Putamen (tissue), 1 donor: ENCODE results near the gene ACACB.
A peak's percentile ranks its signal among the peaks of the same experiment; 100 is the strongest.

Experiments
- DNase-seq: peaks from one replicate; pipeline ENCODE4 v3.0.0-alpha.2; 2016; ENCODE audit warnings: low spot score

The ACACB gene

DNA sequence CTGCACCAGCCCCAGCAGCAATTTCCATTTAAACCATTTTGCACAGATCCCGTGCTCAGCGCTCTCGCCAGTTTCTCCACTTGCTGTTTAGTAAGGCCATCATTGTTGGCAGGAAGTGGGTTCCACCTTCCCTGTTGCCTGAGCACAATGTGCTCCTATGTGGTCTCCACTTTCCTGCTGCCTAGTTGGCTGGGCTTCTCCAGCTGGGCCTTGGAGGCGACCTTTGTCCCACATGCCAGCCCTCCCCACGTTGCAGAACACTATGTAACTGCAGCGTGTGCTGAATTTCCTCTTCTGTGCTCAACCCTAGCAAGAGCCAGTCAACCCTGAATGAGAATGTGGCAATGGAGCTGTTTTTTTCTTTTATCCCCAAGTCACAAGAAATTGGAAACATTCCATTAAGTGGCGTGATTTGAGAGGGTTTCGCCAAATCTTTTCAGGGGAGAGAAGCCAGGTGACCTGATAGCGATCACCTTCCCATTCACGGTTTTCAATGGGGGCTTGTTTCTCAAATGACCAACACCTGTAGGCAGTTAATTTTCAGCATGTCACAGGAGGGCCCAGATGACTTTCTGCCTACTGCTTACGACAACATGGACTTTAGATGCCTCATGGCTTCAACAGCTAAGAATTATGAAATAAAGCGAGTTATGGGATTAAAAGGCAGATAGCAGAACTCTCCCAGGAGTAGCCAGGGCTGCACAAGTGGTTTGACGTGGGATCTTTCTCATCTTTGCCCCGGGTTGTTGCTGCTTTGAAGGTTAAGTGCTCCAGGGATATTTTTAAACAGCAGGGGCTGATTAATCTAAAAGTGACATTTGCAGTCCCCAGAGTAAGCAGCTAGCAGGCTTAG, at the start of gene ACACB:
Gene ACACB (plus strand): TSS at position 830 of the 853 bp plus-strand sequence. CDS start 22,819 bp downstream, outside the sequence.
- DNase-seq: peak; percentile 83

DNA sequence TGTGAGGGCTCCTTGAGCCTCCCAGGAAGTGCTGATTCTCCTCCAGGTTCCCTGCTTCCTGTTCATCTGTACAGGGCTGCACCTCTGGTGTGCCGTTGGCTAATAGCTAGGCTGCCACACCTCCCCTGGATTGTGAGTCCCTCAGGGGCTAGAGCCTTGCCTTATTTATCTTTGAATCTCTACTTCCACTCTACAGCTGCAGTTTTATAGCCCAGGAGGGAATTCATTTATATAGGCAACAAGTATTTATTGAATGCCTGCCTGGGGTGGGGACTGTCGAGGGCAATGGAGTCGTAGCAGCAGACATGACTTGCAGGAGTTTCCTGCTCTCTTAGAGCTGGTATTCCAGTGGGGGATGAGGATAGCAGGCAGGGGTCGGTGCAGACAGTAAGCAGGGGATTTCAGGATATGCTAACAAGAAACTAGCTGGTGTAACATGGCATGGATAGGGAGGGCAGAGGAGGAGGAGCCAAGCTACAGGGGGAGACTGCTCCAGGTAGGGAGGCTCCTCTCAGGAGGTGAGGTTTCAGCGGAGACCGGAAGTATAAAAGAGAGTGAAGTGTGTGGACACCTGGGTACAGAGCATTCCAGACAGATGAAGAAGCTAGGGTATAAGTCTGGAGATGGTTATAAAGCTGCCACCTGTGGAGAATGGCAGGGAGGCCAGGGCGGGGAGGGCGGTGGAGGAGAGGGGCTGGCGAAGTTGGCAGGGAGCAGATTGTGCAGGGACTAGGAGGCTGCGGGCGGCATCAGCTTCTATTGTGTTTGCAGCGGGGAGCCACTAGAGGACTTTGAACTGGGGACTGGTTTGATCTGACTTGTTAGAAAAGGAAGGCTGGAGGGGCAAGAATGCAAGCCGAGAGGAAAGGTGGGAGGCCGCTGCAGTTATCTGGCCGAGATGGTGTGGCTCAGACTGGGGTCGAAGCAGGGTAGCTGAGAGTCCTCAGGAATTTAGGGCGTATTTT, 46.8 kb upstream of the ACACB start:
- DNase-seq: no peak

DNA sequence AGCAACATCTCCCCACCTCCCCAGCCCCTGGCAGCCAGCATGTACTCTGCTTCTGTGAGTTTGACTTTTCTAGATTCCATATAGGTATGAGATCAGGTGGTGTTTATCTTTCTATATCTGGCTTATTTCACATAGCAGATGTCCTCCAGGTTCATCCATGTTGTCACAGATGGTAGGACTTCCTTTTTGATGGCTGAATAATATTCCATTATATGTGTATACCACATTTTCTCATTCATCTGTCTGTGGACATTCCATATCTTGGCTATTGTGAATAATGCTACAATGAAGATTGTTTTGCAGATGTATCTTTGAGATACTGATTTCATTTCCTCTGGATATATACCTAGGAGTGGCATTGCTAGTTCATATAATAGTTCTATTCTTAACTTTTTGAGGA, 41.5 kb upstream of the ACACB start:
- no peak for DNase-seq

DNA sequence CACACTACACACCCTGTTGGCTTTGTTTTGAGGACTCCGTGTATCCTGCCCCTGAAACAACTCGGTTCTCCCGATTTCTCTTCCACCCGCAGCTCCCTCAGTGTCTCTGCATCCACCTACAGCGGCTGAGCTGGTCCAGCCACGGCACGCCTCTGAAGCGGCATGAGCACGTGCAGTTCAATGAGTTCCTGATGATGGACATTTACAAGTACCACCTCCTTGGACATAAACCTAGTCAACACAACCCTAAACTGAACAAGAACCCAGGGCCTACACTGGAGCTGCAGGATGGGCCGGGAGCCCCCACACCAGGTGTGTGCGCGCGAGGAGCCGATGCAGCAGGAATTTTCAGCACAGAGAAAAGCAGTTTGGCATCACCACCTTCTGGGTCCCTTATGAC, 33.6 kb upstream of the ACACB start:
- DNase-seq: no peak

DNA sequence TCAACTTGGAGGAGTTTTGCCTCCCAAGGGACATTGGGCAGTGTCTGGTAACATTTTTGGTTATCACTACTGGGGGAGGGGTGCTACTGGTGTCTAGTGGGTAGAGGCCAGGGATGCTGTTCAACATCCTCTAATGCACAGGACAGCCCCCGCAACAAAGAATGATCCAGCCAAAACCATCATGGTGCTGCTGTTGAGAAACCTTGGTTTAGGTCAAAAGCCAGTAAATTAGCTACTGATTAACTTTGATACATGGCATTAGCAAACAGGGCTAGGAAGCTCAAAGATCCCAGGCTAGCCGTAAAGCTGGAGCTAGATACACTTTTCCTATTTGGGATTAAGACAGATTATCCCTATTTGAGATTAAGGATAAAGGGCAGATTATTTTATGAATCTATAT, 32.0 kb upstream of the ACACB start:
- no peak for DNase-seq

DNA sequence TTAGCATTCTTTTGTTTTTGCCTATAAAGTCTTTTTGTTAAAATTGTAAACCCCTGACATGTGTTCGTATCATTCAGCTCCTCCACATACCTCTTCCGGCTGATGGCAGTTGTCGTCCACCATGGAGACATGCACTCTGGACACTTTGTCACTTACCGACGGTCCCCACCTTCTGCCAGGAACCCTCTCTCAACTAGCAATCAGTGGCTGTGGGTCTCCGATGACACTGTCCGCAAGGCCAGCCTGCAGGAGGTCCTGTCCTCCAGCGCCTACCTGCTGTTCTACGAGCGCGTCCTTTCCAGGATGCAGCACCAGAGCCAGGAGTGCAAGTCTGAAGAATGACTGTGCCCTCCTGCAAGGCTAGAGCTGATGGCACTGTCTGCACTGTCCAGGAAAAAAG, 30.8 kb upstream of the ACACB start:
- no peak for DNase-seq

DNA sequence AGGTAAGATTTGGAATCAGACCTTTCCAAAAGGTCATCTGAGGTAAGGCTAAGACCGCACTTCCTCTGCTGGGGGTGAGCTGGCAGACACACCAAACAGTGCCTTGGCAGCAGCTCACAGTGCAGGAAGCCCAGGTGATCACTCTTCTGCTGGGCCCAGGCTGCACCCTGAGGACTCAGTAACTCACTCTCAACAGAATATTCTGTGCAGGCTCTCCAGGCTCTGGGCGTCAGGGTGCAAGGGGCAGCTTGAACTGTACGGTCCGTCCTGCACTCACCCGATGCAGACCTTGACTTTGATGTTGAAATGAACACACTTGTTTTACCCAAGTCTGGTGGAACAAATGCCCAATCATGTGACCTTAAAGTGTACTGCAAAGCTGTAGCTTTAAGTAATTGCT, 29.1 kb upstream of the ACACB start:
- DNase-seq: no peak

DNA sequence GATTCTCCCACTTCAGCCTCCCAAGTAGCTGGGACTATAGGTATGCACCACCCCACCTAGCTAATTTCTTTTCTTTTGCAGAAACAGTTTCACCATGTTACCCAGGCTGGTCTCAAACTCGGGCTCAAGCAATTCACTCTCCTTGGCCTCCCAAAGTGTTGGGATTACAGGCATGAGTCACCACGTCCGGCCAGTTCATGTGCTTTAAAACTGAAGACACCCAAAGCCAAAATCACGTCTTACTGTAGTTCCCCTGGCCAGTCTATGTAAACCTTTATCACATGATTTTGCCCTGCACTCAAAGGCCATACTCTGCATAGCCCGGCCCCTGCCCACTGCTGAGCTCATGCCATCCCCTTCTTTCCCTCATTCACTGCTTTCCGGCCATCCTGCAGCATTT, 27.6 kb upstream of the ACACB start:
- no peak for DNase-seq

DNA sequence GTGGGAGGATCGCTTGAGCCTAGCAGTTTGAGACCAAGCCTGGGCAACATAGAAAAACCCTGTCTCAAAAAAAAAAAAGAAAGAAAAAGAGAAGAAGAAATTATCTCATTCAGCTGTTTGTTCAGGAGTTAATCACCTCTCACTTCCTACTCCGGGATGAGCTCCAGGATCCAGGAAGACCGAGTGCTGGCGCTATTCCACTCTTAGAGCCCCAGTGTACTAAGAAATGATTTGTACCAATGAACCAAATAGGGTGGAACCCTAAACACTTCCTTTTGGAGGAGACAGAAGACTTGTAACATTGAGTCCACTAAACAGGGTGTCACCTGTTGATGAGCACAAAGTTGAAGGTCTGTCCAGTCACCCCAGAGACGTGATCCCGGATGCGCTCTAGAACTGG, 26.7 kb upstream of the ACACB start:
- no peak for DNase-seq

DNA sequence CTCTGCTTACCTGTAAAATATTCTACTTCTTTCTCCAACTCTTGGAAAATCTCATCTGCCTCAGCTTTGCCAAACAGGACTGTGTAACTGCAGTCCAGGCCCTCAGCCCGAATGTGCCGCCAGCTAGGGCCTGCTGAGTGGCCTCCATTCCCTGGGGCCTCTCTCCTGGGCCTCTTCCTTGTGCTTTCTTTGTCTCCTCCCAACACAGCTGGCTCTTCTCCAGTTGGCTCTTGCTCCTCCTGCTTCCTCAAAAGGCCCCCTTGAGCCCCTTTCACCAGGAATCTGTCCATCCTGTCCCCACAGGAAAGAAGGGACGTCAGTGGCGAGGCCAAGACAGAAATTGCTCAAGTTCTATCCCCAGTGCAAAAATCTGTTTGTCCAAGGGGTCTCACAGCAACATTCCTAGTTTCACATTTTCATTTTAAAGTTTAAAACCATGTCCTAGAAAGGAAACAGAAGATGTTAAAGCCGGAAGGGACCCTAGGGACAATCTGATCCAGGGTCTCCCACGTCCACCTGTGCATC, 23.8 kb upstream of the ACACB start:
- no peak for DNase-seq

DNA sequence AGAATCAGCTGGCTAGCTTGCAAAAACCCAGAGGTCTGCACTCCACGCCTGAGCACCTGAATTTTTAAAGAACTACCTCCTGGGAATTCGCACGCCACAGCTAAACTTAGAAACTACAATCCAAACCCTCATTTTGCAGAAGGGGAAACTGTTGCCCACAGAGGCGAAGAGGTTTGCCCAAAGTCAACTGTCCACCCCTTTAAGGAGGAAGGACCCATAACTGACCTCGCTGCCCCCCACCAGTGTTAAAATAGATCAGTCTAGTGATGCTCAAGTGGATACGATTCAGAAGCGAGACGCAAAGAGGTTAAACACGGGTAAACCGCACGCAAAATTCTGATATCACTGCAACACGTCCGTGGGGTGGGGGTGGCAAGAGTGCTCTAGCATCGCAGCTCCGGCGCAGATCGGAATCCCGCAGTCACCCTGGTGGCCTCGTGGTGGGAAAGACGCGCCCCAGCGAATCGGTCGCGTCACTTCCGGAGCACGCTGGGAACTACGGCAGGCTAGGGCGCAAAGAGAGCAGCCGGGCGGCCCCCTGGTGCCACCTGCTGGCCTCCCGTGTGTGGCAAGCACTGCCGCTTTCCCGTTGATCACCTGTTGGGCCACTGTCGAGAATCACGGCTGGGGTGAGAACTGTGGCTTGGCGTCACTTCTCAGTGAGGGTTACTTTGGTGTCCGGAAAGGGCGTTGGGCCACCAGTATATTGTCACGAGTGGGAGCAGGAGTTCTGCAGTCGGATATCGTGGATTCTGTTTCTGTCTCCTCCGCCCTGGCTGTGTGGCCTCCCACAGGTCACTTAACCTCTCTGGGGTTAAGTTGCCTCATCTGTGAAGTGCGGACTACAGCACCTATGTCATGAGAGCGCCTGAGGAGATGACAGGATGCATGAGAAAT, 23.1 kb upstream of the ACACB start, which contains the start of gene ALKBH2:
Gene ALKBH2 (minus strand): TSS at position 451 of the 897 bp plus-strand sequence. CDS start 686 bp downstream, outside the sequence.
- DNase-seq: peak; percentile 91

DNA sequence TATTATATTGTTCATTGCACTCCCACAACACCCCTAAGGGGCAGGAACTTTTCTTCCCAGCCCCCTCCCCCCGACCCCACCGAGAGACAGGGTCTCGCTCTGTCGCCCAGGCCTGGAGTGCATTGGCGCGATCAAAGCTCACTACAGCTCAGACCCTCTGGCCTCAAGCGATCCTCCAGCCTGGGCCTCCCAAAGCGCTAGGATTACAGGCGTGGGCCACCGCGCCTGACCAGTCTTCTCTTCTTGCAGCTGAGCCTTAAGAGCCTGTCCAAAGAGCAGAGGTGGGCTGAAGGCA, 19.3 kb upstream of the ACACB start:
- DNase-seq: no peak

DNA sequence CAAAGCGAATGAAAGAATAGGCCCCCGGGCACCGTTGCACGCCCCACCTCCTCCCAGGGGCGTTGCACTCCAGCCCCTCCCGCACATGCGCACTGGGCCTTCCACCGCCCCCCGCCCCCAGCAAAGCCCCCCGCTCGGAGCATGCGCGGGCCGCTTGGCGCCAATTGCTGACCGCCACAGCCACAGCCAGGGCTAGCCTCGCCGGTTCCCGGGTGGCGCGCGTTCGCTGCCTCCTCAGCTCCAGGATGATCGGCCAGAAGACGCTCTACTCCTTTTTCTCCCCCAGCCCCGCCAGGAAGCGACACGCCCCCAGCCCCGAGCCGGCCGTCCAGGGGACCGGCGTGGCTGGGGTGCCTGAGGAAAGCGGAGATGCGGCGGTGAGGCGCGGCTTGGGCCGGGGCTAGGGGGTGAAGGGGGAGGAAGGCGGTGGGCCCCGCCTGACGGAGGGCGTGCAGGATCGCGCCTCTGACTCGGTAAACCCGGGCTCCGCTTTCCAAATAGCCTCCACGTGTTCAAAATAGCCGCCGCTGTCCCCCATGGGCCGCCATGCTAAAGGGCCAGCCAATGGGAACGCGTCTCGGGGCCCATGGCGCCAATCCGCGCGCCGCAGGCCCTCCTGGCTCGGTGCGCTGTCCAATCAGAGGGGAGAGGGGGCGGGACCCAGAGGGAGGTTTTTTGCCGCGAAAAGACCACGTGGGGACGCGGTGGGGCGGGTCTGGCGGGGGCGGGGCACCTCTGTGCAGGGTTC, 18.8 kb upstream of the ACACB start, which contains the start of gene UNG:
Gene UNG (plus strand): TSS at position 163 of the 748 bp plus-strand sequence. CDS start 83 bp downstream, at position 246.
- DNase-seq: peak; percentile 96

DNA sequence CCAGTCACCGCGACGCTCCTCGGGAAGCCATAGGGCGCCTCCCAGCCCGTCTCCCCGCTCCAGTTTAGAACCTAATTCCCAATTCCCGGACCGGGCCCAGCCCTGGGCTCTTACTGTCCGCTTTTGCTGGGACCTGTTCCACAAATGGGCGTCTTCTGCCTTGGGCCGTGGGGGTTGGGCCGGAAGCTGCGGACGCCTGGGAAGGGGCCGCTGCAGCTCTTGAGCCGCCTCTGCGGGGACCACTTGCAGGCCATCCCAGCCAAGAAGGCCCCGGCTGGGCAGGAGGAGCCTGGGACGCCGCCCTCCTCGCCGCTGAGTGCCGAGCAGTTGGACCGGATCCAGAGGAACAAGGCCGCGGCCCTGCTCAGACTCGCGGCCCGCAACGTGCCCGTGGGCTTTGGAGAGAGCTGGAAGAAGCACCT, 18.2 kb upstream of the ACACB start:
- DNase-seq: no peak

DNA sequence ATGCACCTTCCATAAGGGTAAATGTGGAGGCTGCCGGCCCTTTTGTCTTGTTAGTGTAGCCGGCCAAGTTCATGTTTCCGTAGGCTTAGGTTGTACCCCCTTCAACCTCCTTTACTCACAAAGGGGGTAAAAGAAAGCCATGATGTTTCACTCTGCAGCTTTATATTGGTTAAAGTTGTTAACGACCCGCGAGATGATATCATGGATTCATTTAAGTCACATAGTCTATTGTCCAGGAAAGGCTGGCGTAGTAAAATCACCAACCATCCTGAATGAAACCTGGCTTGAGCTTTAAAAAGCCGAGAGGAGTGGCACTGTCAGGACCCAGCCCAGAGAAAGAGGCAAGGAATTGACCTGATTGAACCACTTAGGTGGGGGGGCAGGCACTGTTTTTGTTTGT, 17.7 kb upstream of the ACACB start:
- DNase-seq: no peak

DNA sequence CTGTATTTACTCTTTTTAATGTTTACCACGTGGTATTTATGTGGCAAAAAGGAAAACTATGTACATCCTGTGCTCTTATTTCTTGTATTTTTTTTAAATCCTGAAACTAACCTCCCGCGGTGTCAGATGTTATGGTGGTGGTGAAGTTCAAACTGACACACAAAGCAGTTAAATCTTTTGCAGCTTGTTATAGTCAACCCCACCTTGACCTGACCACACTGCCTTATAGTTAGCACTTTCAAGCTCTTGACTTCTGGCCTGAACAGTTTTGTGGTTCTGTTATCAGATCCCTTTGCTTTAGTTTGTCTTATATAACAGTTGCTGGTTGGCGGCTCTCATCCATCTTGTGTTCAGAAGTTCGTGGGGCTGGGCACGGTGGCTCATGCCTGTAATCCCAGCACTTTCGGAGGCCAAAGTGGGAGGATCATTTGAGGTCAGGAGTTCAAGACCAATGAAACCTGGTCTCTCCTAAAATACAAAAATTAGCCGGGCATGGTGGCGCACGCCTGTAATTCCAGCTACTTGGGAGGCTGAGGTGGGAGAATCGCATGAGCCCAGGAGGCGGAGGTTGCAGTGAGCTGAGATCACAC, 16.9 kb upstream of the ACACB start:
- DNase-seq: no peak

DNA sequence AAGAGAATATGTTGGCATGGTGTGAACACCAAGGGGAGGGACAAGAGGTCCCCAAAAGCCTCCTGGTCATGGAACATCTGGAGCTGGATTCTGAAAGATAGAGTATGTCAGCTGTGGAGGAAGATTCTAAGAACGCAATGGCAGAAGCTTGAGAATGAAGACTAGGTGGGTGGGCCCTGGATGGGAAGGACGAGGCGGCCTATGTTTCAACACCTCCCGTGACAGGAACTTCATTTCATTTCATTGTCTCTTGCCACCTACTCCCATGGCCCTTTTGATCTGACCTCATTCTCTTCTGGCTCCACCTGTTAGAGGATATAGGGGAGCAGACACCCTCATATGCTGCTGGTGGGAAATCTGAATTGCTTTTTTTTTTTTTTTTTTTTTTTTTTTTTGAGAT, 15.6 kb upstream of the ACACB start:
- no peak for DNase-seq

DNA sequence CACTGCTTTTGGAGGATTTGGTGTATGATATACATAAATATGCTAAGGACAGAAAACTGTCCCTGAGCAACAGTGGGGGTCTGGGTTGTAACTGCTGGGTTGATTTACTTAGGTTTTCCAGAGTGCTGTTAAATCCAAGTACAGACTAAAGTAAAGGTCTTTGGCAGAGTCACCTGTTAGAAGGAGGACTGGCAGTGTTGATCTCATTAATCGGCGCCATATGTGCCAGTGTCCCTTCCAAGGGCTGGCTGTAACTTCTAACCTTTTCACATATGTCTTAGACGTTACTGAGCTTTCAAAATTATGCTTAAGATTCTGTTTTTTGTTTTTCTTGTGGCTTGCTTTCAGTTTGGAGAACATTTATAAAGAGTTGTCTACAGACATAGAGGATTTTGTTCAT, 13.9 kb upstream of the ACACB start:
- no peak for DNase-seq

DNA sequence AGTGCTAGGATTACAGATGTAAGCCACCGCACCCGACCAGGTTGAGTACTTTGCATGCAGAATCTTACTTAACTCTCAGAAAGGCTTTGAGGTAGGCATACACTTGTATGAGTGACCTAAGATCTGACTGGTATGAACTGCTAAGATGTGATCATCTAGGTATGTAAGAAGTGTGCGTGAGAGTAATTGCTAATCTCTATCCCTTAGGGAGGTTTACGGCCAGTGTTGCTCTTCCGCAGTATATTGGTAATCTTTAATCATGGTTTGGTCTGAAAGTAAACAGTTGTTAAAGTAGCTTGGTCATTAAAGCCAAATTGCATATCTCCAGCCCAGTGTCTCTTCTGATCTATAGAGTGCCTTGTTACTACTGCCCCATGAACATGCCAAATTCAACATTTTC, 11.2 kb upstream of the ACACB start:
- no peak for DNase-seq

DNA sequence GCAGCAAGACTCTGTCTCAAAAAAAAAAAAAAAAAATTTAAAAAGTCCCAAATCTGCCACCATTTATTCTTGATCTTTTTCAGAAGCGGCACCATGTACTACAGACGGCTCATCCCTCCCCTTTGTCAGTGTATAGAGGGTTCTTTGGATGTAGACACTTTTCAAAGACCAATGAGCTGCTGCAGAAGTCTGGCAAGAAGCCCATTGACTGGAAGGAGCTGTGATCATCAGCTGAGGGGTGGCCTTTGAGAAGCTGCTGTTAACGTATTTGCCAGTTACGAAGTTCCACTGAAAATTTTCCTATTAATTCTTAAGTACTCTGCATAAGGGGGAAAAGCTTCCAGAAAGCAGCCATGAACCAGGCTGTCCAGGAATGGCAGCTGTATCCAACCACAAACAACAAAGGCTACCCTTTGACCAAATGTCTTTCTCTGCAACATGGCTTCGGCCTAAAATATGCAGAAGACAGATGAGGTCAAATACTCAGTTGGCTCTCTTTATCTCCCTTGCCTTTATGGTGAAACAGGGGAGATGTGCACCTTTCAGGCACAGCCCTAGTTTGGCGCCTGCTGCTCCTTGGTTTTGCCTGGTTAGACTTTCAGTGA, 6.5 kb upstream of the ACACB start:
- peak; percentile 33 for DNase-seq
